IPS-15b (cell line): Measurements from ENCODE around the gene CTAGE1.
"Not testable (repeated sequence)": the region's sequence is repeated elsewhere in the genome, so short reads cannot be mapped to it uniquely, and the experiment has no call there.

Experiments used
- H3K27me3 ChIP-seq: one replicate; pipeline ENCODE4 v1.6.1; 2013; ENCODE audit warnings: low read length; ENCODE audit not compliant: control insufficient read depth, insufficient read depth
- H3K36me3 ChIP-seq: one replicate; pipeline ENCODE4 v1.6.1; 2013; ENCODE audit warnings: low read length; ENCODE audit not compliant: control insufficient read depth, insufficient read depth
- H3K4me1 ChIP-seq: one replicate; pipeline ENCODE4 v1.6.1; 2013; ENCODE audit warnings: mild to moderate bottlenecking, low read length; ENCODE audit not compliant: control insufficient read depth, insufficient read depth
- H3K4me3 ChIP-seq: one replicate; pipeline ENCODE4 v1.5.1; 2013; ENCODE audit warnings: low read depth, low read length
- H3K9ac ChIP-seq: one replicate; pipeline ENCODE4 v1.6.1; 2013; ENCODE audit warnings: low read depth, mild to moderate bottlenecking, low read length
- H3K9me3 ChIP-seq: one replicate; pipeline ENCODE4 v1.6.1; 2013; ENCODE audit warnings: mild to moderate bottlenecking, low read length; ENCODE audit not compliant: control insufficient read depth, insufficient read depth

Gene CTAGE1

DNA sequence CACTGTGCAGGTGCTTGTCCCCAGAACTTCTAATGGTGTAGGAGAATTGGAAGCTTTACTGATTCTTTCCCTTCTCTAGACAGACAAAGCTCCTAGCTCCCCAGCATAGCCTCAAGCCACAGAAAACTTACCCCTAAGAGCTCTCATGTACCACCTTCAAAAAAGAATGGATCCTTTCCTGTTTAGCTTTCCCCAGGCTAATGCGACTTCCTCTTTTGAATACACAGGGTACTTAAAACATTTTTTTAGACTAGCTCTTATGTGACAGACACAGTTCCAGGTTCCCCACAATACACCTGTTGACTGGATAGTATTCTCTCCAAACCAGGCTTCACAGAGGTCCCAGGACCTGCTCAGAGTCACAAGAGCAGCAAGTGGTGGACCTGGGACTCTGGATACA lies 8.3 kb downstream of the CTAGE1 start:
- no peak overlapping the region for H3K4me3 ChIP-seq
- H3K27me3 ChIP-seq = no peaks in the 10 kb centered on the region
- no peaks in the 10 kb centered on the region for H3K4me1 ChIP-seq
- H3K9me3 ChIP-seq = no peaks in the 10 kb centered on the region
- no peak overlapping the region for H3K9ac ChIP-seq
- H3K36me3 ChIP-seq = no peaks in the 10 kb centered on the region

- Histone ChIP-seq H3K4me1 (no peaks in the 10 kb centered on the region), H3K9ac (no peak overlapping the region), H3K27me3 (no peaks in the 10 kb centered on the region), H3K4me3 (no peak overlapping the region), H3K36me3 (no peaks in the 10 kb centered on the region), H3K9me3 (no peaks in the 10 kb centered on the region)
Measured at GRCh38 chr18:22408059-22408458, 9.7 kb downstream of the CTAGE1 start.

GRCh38 chr18:22405142-22405541 lies 12.6 kb downstream of the CTAGE1 start:
- H3K9ac ChIP-seq = no peak overlapping the region
- no peaks in the 10 kb centered on the region for H3K27me3 ChIP-seq
- H3K9me3 ChIP-seq = no peaks in the 10 kb centered on the region
- H3K4me1 ChIP-seq = no peaks in the 10 kb centered on the region
- H3K36me3 ChIP-seq = no peaks in the 10 kb centered on the region
- no peak overlapping the region for H3K4me3 ChIP-seq

GRCh38 chr18:22403950-22404349 lies 13.8 kb downstream of the CTAGE1 start:
- Histone ChIP-seq H3K4me3 (no peak overlapping the region), H3K27me3 (no peaks in the 10 kb centered on the region), H3K4me1 (peaks cover 3% of the 10 kb centered on the region), H3K36me3 (no peaks in the 10 kb centered on the region), H3K9ac (no peak overlapping the region), H3K9me3 (no peaks in the 10 kb centered on the region)

DNA sequence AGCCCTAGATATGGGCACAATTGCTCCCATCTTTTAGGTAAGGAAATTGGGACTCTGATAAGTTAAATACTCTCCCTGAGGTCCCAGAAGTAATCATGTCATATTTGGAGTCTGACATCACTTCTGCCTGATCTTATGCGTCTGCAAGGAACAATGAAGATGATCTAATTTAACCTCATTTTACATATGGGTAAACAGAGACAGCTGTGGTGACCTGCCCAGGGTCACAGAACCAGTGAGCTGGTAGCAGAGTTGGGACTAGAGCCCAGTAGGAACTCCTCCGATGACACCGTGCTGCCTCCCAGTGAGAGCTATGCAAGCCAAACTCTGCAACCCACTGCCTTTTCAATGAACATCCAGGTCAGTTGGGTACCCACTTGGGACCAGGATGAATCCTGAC lies 17.8 kb downstream of the CTAGE1 start:
- H3K9ac ChIP-seq = no peak overlapping the region
- no peaks in the 10 kb centered on the region for H3K27me3 ChIP-seq
- no peaks in the 10 kb centered on the region for H3K9me3 ChIP-seq
- no peaks in the 10 kb centered on the region for H3K36me3 ChIP-seq
- H3K4me1 ChIP-seq = peaks cover 3% of the 10 kb centered on the region
- H3K4me3 ChIP-seq = no peak overlapping the region

DNA sequence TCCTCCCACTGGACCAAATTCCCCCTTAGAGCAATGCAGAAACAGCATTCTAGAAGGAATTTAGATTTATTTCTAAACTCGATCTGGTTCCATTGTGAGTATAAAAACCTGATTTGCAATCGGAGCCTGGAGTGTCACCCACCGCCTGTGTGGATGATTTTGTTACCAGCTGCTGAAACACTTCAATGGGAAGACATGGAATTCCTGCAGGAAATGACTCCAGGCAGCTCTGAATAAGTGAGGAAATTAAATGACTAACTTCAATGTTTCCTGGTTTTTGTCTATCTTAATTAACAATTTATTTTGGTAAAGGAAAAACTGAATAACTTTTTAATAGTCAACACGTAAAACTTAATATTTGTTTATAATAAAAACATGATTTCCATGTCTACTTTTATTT lies 19.3 kb downstream of the CTAGE1 start:
- no peak overlapping the region for H3K4me3 ChIP-seq
- H3K36me3 ChIP-seq = no peaks in the 10 kb centered on the region
- H3K27me3 ChIP-seq = no peaks in the 10 kb centered on the region
- H3K9me3 ChIP-seq = no peaks in the 10 kb centered on the region
- peaks cover 3% of the 10 kb centered on the region for H3K4me1 ChIP-seq
- H3K9ac ChIP-seq = no peak overlapping the region

- Histone ChIP-seq H3K9me3 (no peaks in the 10 kb centered on the region), H3K9ac (no peak overlapping the region), H3K4me1 (peaks cover under 1% of the 10 kb centered on the region), H3K36me3 (no peaks in the 10 kb centered on the region), H3K27me3 (no peaks in the 10 kb centered on the region), H3K4me3 (no peak overlapping the region)
Measured at GRCh38 chr18:22394428-22394827, 23.3 kb downstream of the CTAGE1 start.

- H3K9ac ChIP-seq, H3K27me3 ChIP-seq, H3K9me3 ChIP-seq, H3K36me3 ChIP-seq, H3K4me3 ChIP-seq, H3K4me1 ChIP-seq: not testable (repeated sequence)
Measured at GRCh38 chr18:22393164-22393563, 24.6 kb downstream of the CTAGE1 start.

DNA sequence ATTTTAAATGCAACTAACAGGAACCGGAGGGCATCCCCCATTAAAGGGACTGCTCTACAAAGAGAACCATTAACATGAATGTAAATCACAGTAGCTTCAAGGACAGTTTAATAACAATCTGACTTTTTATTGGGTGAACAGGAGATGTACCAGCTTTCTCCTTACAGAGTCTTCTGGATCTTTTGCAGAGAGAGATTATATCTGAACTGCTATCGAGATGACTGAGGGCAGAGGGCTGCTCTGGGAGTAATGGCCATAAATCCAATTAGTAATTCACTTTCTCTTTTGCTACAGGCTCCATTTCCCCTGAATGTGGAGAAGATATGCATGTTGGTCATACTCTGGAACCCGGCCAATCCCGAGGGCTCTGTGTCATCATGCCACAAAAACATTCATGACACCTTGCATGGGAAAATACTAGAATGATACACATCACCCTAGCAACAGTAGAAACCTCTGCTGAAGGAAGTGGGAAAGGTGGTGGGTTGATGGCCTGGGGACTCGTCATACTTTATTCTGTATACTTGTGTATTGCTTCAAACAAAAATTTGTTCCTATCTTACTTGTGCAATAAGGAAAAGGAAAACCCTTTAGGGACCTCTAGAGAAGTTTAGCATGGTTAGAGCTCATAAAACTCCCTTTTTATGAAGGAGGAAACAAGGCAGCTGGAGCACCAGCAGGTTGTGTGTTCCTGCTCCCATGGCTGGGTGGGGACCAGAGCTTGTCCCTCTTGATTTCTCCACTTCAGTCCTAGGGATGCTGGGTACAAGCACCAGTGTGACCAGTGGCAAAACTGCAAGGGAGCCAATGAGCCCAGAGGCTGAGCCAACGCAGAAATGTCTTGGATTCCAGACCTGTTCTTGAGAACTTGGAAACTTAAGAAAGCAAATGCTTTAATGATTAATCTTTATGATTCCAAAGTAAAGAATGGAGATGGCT lies 26.0 kb downstream of the CTAGE1 start:
- Histone ChIP-seq H3K9ac (no peak overlapping the region), H3K4me3 (no peak overlapping the region), H3K27me3 (no peaks in the 10 kb centered on the region), H3K4me1 (no peaks in the 10 kb centered on the region), H3K36me3 (no peaks in the 10 kb centered on the region), H3K9me3 (no peaks in the 10 kb centered on the region)

DNA sequence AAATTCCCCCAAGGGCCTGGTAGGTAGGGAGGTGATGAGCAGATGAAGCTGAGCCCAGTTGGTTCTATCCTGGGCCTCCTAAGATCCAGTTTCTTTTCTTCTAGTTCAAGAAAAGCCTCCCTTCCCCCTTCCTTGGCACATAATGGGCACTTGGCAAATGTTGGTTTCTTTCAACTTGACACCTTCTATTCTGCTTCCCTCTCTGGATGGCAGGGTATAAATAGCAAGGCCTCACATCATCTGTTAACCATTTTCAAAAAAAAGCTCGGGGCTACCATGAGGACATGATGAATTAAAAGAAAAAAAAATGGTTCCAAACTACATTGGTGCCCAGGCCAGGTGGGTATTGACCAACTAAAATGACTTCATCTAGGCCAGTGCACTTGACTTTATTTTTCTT lies 29.9 kb downstream of the CTAGE1 start:
- H3K27me3 ChIP-seq = no peaks in the 10 kb centered on the region
- H3K9me3 ChIP-seq = no peaks in the 10 kb centered on the region

DNA sequence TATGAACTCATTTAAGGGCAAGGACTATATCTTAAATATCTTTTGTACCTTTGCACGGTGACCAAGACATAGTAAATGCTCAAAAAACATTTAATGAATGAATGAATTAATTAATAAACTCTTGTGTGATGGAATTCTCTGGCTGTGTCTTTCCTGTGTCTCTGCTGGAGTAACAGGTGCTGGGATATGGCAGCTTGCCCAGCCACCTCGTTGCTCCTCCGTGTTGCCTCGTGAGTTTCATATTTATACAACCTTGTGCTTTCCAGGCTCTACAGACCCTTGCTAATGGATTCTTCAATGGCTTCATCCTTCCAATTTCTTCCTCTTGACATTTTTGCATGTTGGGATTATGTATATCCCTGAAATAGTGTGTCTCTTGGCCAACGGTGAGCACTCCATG lies 30.4 kb downstream of the CTAGE1 start:
- no peaks in the 10 kb centered on the region for H3K36me3 ChIP-seq
- H3K4me1 ChIP-seq = no peaks in the 10 kb centered on the region

More for the DNA sequence above, 29.9 kb downstream of the CTAGE1 start:
- H3K9ac ChIP-seq = no peak overlapping the region
- H3K36me3 ChIP-seq = no peaks in the 10 kb centered on the region
- H3K4me3 ChIP-seq = no peak overlapping the region
- H3K4me1 ChIP-seq = no peaks in the 10 kb centered on the region

GRCh38 chr18:22385718-22386117 lies 32.0 kb downstream of the CTAGE1 start:
- no peak overlapping the region for H3K4me3 ChIP-seq
- H3K9ac ChIP-seq = no peak overlapping the region
- H3K9me3 ChIP-seq = no peaks in the 10 kb centered on the region
- no peaks in the 10 kb centered on the region for H3K36me3 ChIP-seq
- H3K4me1 ChIP-seq = no peaks in the 10 kb centered on the region
- no peaks in the 10 kb centered on the region for H3K27me3 ChIP-seq

More for the DNA sequence above, 30.4 kb downstream of the CTAGE1 start:
- Histone ChIP-seq H3K9ac (no peak overlapping the region), H3K27me3 (no peaks in the 10 kb centered on the region), H3K4me3 (no peak overlapping the region), H3K9me3 (no peaks in the 10 kb centered on the region)
